22Rv1 (cell line): ENCODE measurements around the gene FHIP1A.
A peak's percentile ranks its signal among the peaks of the same experiment; 100 is the strongest.

Experiments used
- H3K27ac ChIP-seq: fragments of 450-650 bp; 2 replicates; pipeline ENCODE4 v1.5.1; 2017
- CTCF ChIP-seq: fragments of 450-650 bp; IDR thresholded peaks from 2 replicates; pipeline ENCODE4 v1.5.1; 2017; ENCODE audit warnings: mild to moderate bottlenecking
- ZFX ChIP-seq: fragments of 450-650 bp; IDR thresholded peaks from 2 replicates; pipeline ENCODE4 v1.6.1; 2017; ENCODE audit warnings: antibody characterized with exemption, borderline replicate concordance

FHIP1A gene

GRCh38 chr4:151407466-151408379 lies 1.3 kb upstream of the FHIP1A start:
- H3K27ac ChIP-seq, result peak overlapping the region; percentile 97
- TF ChIP-seq CTCF (no peak), ZFX (no peak)

- no peak for TF ChIP-seq CTCF
- no peak for TF ChIP-seq ZFX
- H3K27ac ChIP-seq, result peak overlapping the region; percentile 97
Observed at GRCh38 chr4:151408380-151408629, 671 bp upstream of the FHIP1A start.

DNA sequence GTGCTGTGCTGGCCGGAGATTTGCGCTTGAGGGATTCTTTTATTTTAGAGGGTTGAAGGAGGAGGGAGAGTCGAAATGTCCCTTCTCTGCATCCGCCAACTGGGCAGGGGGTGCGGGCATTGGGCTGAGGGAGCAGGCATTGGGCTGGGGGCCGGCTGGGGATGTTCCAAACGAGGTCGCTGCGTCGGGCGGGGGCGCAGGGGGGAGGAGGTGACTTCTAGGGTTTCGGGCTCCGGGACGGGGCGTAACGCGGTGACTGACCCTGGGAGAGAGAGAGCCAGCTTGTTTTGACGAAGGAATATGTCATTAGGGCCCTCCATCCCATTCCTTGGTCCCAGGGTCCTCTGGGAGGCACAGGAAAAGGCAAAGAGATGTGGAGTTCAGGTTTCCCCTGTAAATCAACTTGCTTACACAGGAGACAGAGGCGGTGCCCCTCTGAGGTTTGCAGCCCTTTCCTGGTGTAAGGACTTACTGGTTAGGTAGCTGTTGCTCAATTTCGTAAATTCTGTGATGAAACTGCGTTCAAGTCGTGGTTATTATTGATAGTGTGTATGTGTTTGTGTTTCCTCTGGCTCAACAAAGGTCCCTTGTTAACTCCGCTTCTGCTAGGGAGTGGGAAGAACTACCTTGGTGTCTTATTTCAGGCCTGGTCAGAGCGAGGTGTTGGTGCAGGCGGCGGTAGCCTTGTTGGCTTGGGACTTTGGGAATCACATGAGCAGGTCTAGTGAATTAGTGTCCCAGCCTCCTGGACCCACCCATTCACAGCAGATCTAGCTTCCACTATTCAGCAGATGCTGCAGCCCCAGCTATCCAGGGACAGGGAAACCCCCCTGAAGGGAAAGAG lies 716 bp downstream of the FHIP1A start:
- TF ChIP-seq CTCF (no peak), ZFX (no peak)
- peak overlapping the region; percentile 97 for H3K27ac ChIP-seq

DNA sequence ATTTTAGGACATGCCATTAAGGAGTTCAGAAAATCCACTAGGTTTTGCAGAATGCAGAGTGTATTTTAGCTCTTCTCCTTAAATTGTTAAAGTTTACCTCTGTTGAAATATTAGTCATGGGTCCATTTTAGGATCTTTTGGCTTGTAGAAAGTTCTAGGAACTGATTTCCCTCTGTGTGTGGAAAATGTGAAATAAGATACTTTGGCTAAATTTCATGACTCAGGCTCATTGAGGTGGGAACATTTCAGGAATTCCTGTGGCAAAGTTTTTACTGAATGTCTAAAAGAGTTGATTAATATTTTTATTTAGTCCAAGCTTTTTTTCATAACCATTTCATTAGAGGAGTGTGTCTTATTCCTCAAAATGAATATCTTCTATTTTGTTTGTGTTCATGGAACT lies 7.0 kb downstream of the FHIP1A start:
- no peak overlapping the region for H3K27ac ChIP-seq
- TF ChIP-seq CTCF (no peak), ZFX (no peak)

DNA sequence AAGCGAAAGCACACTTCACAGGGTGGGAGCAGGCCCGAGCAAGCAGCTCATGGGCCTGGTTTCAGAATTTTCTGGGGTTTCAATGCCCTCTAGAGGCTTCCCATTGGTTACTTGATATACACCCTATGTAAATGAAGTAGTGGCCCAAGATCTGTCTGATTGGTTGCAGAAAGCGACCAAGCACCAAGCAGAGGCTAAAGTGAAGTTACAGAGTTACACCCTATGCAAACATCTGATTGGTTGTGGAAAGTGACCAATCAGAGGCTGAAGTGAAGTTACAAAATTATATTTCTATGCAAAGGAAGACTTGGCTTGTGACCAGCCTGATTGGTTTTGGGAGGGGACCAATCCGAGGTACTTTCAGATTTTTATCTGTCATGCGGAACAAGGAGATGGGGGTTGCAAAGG lies 8.2 kb downstream of the FHIP1A start:
- peak overlapping the region; percentile 90 for H3K27ac ChIP-seq
- TF ChIP-seq CTCF (no peak), ZFX (no peak)

GRCh38 chr4:151417766-151418376 lies 8.9 kb downstream of the FHIP1A start:
- TF ChIP-seq ZFX (no peak), CTCF (no peak)
- peak overlapping the region; percentile 90 for H3K27ac ChIP-seq
